ENCODE measurements around the gene ZGRF1.
"Not testable (repeated sequence)": the region's sequence is repeated elsewhere in the genome, so short reads cannot be mapped to it uniquely, and the experiment has no call there.

ZGRF1 gene

DNA sequence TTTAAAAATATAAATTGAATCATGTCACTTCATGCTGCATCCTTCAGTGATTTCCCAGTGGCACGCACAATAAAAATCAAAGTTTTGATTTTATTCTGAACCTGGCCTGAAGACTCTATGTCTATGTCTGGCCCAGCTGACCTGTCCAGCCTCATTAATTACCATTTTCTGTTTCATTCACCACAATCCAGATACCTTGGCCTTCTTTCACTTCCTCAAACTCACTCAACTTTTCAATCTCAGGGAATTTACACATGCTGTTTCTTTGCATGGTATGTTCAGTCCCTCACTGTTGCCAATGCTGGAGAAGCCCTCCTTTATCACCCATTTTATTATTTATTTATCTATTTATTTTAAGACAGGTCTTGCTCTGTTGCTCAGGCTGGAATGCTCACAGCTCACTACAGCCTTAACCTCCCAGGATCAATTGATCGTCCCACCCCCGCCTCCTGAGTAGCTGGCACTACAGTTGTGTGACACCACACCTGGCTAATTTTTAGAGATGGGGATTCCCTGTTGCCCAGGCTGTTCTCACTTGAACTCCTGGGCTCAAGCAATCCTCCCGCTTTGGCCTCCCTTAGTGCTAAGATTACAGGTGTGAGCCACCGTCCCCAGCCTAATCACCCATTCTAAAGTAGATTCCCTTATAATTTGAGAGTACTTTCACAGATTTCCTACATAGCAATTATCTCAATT is 43.1 kb downstream of the ZGRF1 start:
- H3K27ac Mint-ChIP-seq, result no peak overlapping the region
- no peaks in the 10 kb centered on the region for H3K9me3 Mint-ChIP-seq
- peaks cover 23% of the 10 kb centered on the region for H3K36me3 Mint-ChIP-seq (ENCODE audit: low read depth)
- no peak overlapping the region for H3K4me3 Mint-ChIP-seq
- no peak for DNase-seq (ENCODE audit: low spot score)
- no peaks in the 10 kb centered on the region for H3K27me3 Mint-ChIP-seq (ENCODE audit: low read depth)
- peaks cover 4% of the 10 kb centered on the region for H3K4me1 Mint-ChIP-seq (ENCODE audit: low read depth)

DNA sequence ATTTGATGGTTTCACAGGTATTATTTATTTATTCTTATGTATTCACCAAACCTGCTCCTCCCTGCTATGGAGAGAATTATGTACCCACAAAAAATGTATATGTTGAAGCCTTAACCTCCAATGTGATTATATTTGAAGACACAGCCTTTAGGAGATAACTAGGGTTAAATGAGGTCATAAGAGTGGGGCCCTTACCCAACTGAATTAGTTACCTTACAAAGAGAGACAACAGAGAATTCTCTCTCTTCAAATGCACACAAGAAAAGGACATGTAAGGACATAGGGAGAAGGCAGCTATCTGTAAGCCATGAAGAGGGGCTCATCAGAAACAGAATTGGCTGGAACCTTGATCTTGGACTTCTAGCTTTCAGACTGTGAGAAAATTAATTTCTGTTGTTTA is 44.0 kb downstream of the ZGRF1 start:
- no peak for DNase-seq (ENCODE audit: low spot score)
- Mint-ChIP-seq H3K9me3 (no peaks in the 10 kb centered on the region), H3K36me3 (ENCODE audit: low read depth) (peaks cover 22% of the 10 kb centered on the region), H3K27ac (no peak overlapping the region), H3K27me3 (ENCODE audit: low read depth) (no peaks in the 10 kb centered on the region), H3K4me3 (no peak overlapping the region), H3K4me1 (ENCODE audit: low read depth) (peaks cover 4% of the 10 kb centered on the region)

DNA sequence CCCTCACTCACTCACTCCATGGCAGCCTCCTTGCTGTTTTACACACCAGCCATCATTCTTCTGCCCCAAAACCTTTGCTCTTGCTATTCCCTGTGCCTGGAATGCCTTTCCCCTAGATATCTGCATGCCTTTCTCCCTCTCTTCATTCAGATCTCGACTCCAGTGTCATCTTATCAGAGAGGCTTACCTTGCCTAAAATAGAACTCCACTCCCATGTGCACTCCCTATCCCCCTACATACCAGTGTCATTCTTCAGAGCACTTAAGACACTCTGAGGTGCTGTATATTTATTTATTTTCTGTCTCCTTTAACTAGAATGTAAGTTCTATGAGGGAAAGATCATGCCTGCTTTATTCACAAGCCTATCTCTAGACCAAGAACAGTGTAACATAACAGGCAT is 45.1 kb downstream of the ZGRF1 start:
- Mint-ChIP-seq H3K4me3 (no peak overlapping the region), H3K36me3 (ENCODE audit: low read depth) (peaks cover 25% of the 10 kb centered on the region), H3K27me3 (ENCODE audit: low read depth) (no peaks in the 10 kb centered on the region), H3K4me1 (ENCODE audit: low read depth) (peaks cover 4% of the 10 kb centered on the region), H3K9me3 (no peaks in the 10 kb centered on the region), H3K27ac (no peak overlapping the region)
- DNase-seq (ENCODE audit: low spot score), result no peak

DNA sequence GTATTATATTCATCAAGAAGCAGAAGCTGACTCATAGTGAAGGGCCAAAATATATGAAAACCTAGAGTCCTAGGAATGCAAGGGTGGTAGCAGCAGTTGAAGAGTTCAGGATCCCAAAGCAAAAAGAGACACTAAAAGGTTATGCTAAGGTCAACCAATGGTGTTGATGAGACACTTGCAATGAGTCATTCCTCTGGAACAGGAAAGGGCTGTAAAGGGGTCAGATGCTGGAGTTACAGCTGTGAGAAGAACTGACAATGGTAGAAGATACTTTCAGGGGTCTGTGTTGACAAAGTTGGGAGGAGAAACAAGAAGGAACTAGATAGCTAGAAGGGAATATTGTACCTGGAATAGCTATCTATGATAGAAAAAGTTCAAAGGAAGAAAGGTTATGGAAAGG is 47.5 kb downstream of the ZGRF1 start:
- peaks cover 4% of the 10 kb centered on the region for H3K4me1 Mint-ChIP-seq (ENCODE audit: low read depth)
- peaks cover 25% of the 10 kb centered on the region for H3K36me3 Mint-ChIP-seq (ENCODE audit: low read depth)
- no peak overlapping the region for H3K27ac Mint-ChIP-seq
- H3K27me3 Mint-ChIP-seq (ENCODE audit: low read depth), result no peaks in the 10 kb centered on the region
- H3K9me3 Mint-ChIP-seq, result no peaks in the 10 kb centered on the region
- no peak overlapping the region for H3K4me3 Mint-ChIP-seq
- no peak for DNase-seq (ENCODE audit: low spot score)

DNA sequence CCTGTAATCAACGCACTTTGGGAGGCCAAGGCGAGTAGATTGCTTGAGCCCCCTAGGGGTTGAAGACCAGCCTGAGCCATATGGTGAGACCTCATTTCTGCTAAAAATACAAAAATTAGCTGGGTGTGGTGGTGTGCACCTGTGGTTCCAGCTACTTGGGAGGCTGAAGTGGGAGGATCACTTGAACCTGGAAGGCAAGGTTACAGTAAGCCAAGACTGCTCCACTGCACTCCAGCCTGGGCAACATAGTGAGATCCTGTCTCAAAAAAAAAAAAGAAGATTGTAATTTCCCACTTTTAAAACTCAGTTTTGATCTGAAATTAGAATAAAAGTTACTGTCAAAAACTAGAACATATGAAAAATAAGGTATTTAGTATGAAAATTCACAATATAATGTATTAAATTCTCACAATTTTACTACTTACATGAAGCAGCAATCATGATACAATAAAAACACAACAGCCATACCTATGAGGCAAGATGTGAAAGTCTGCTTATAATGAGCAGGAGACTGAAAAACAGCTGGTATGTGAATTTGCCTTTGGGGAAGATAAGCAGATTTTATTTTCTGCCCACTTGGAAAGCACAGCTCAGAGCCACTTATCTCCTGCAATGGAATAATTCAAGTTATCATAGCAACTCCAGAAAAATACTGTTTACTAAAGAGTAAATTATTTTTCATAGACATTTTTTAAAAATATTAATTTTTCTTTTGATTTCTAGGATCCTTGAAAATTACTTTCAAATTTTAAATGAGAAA is 50.6 kb downstream of the ZGRF1 start:
- Mint-ChIP-seq H3K27me3 (ENCODE audit: low read depth) (no peaks in the 10 kb centered on the region), H3K4me3 (no peak overlapping the region), H3K36me3 (ENCODE audit: low read depth) (peaks cover 28% of the 10 kb centered on the region), H3K9me3 (no peaks in the 10 kb centered on the region), H3K4me1 (ENCODE audit: low read depth) (peaks cover 4% of the 10 kb centered on the region), H3K27ac (no peak overlapping the region)
- DNase-seq (ENCODE audit: low spot score), result no peak

DNA sequence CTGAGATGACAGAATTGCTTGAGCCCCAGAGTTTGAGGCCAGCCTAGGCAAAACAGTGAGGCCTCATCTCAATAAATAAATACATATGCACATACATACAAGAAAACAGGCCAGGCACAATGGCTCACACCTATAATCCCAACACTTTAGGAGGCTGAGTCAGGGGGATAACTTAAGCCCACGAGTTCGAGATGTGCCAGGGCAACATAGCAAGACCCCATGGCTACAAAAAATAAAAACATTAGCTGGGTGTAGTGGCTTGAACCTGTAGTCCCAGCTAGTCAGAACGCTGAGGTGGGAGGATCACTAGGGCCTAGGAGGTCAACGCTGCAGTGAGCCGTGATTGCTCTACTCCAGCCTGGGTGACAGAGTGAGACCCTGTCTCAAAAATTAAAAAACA is 69.2 kb downstream of the ZGRF1 start:
- Mint-ChIP-seq H3K9me3 (no peaks in the 10 kb centered on the region), H3K27ac (no peak overlapping the region), H3K36me3 (ENCODE audit: low read depth) (peaks cover 23% of the 10 kb centered on the region), H3K4me3 (no peak overlapping the region), H3K4me1 (ENCODE audit: low read depth) (no peaks in the 10 kb centered on the region), H3K27me3 (ENCODE audit: low read depth) (no peaks in the 10 kb centered on the region)
- no peak for DNase-seq (ENCODE audit: low spot score)

DNA sequence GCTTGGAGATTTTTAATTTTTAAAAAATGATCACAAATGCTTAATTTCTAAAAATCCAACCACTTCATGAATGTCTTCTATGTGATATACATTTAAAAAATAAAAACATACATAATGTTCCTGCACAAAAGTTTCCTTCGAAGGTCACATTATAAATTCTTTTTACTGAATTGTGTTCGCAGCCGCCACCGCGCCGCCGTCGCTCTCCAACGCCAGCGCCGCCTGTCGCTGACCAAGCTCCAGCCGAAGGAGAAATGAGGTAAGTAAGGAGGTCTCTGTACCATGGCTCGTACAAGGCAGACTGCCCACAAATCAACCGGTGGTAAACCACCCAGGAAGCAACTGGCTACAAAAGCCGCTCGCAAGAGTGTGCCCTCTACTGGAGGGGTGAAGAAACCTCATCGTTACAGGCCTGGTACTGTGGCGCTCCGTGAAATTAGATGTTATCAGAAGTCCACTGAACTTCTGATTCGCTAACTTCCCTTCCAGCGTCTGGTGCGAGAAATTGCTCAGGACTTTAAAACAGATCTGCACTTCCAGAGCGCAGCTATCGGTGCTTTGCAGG is 71.9 kb downstream of the ZGRF1 start:
- Mint-ChIP-seq H3K4me1 (ENCODE audit: low read depth) (peaks cover 7% of the 10 kb centered on the region), H3K27ac (no peak overlapping the region), H3K4me3 (no peak overlapping the region)

DNA sequence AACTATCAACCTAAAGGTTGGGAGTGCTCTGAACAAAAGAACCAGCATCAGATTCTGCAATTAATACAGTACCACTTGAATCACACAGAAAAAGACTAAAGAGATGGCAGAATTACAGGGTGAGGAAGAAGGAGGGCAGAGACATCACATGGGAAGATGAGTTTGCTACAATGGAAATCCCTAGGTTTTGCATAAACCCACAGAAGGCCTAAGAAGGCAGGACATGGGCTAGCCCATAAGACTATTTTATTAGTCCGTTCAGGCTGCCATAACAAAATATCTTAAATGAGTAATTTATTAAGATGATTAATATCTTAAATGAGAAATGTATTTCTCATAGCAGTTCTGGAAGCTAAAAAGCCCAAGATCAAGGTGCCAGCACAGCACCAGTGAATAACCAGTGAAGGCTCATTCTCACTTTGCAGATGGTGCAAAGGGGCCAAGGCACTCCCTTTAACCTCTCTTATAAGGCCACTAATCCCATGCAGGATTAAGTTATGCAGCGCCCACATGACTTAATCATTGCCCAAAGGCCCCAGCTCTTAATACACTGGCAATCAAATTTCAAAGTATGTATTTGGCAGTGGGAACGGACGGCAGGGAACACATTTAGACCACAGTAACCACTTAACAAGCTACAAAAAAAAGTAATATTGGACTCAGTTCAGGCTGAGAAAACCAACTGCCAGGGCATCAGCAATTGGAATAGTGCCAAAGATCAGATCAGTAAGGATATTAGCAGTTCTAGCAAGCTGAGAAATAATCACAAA is 73.1 kb downstream of the ZGRF1 start:
- DNase-seq (ENCODE audit: low spot score), result no peak
- peaks cover 35% of the 10 kb centered on the region for H3K36me3 Mint-ChIP-seq (ENCODE audit: low read depth)
- H3K4me1 Mint-ChIP-seq (ENCODE audit: low read depth), result peaks cover 7% of the 10 kb centered on the region
- H3K9me3 Mint-ChIP-seq, result no peaks in the 10 kb centered on the region
- no peak overlapping the region for H3K4me3 Mint-ChIP-seq
- no peak overlapping the region for H3K27ac Mint-ChIP-seq
- no peaks in the 10 kb centered on the region for H3K27me3 Mint-ChIP-seq (ENCODE audit: low read depth)

More for the DNA sequence above, 71.9 kb downstream of the ZGRF1 start:
- peaks cover 30% of the 10 kb centered on the region for H3K36me3 Mint-ChIP-seq (ENCODE audit: low read depth)
- DNase-seq (ENCODE audit: low spot score), result no peak
- H3K9me3 Mint-ChIP-seq, result no peaks in the 10 kb centered on the region
- H3K27me3 Mint-ChIP-seq (ENCODE audit: low read depth), result no peaks in the 10 kb centered on the region

DNA sequence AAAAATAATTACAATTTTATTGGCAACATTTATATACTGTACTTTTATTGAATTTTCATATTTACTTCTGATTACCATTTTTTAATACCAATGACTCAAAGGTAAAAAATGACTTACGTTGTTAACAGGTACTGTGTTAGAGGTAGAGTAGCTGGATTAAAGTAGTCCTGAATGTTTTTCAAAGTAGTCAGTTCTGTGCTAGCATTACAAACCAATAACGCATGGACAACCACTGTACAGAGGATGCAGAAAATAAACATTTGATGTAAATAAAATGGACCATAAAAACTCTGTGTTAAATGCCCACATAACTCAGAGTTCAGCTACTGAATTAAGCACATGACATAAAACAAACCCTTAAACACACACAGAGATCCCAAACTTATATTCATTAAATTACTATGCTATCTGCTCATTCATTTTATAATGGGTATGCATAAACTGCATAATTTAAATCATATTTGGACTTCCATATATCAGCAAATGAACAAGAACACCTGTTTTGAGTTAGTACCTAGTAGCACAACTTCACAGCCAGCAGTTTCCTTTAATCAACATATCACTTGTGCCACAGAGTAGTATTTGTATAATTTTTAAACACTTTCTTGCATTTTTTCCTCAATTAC is 74.3 kb downstream of the ZGRF1 start:
- Mint-ChIP-seq H3K4me1 (ENCODE audit: low read depth) (peaks cover 7% of the 10 kb centered on the region), H3K36me3 (ENCODE audit: low read depth) (peaks cover 31% of the 10 kb centered on the region), H3K9me3 (no peaks in the 10 kb centered on the region), H3K4me3 (no peak overlapping the region), H3K27ac (no peak overlapping the region), H3K27me3 (ENCODE audit: low read depth) (no peaks in the 10 kb centered on the region)
- DNase-seq (ENCODE audit: low spot score), result no peak

DNA sequence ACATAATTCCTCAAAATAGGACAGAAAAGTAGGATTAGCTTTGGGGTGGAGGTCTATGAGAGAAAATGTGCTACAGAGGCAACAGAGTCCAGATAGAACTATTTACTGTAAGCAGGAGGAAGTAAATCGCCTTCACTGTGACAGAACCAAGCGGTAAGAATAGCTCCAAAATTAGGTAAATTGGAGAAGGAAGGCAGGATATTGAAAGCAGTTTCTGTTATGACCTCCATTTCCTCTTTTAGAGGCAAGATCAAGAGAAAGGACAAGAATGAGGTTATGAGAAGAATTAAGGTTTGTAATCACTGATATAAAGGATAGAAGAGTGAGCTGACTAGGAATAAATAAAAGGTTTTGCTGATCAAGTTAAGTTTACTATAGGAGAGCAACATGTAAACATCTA is 76.6 kb downstream of the ZGRF1 start:
- DNase-seq (ENCODE audit: low spot score), result no peak
- H3K4me1 Mint-ChIP-seq (ENCODE audit: low read depth), result peaks cover 7% of the 10 kb centered on the region
- no peak overlapping the region for H3K4me3 Mint-ChIP-seq
- H3K27ac Mint-ChIP-seq, result no peak overlapping the region
- no peaks in the 10 kb centered on the region for H3K9me3 Mint-ChIP-seq
- peaks cover 21% of the 10 kb centered on the region for H3K36me3 Mint-ChIP-seq (ENCODE audit: low read depth)
- no peaks in the 10 kb centered on the region for H3K27me3 Mint-ChIP-seq (ENCODE audit: low read depth)

DNA sequence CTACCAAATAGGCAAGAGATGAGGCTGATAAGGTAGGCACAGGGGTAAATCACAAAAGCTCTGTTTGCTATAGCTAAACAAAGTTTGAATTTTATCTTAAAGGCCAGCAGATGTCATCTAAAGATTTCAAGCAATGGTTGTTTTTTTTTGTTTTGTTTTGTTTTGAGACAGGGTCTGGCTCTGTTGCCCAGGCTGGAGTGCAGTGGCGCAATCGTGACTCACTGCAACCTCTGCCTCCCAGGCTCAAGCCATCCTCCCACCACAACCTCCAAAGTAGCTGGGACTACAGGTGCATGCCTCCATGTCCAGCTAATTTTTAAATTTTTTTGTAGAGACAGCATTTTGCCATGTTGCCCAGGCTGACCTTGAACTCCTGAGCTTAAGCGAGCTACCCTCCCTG is 77.7 kb downstream of the ZGRF1 start:
- Mint-ChIP-seq H3K36me3 (ENCODE audit: low read depth) (peaks cover 29% of the 10 kb centered on the region), H3K4me1 (ENCODE audit: low read depth) (peaks cover 7% of the 10 kb centered on the region), H3K9me3 (no peaks in the 10 kb centered on the region), H3K27me3 (ENCODE audit: low read depth) (no peaks in the 10 kb centered on the region), H3K4me3 (no peak overlapping the region), H3K27ac (no peak overlapping the region)
- no peak for DNase-seq (ENCODE audit: low spot score)

DNA sequence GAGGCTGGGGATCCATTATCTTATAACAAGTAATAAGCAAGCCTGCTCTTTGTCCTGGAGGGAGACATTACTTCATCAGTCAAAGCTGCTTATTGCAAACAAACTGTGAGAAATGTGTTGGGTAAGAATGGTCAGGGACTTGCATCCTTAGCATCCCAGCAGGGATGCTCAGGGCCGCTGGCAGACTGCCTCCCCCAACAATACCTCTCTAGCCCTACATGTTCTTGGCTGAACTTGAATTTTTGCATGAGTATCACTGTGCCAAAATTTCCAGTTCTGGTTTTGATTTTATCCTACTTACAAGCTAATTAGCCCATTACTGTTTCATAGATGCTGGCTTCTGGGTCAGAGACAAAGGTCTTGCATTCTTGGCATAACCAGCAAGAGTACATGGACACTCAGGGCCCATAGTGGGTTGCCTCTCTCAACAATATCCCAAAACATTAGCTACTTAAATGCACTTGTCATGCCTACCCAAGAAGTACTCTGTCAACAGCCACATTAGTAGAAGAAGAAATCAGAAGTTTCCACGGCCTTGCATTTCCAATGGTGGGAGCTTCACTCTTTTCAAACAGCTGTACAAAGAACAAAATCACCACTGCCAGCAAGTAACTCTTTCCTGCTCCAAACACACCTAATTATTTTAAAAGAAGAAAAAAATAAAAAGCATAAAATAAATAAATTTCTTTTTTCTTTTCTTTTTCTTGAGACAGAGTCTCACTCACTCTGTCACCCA is 78.9 kb downstream of the ZGRF1 start:
- H3K4me3 Mint-ChIP-seq, result no peak overlapping the region
- no peaks in the 10 kb centered on the region for H3K27me3 Mint-ChIP-seq (ENCODE audit: low read depth)
- no peak overlapping the region for H3K27ac Mint-ChIP-seq
- H3K36me3 Mint-ChIP-seq (ENCODE audit: low read depth), result peaks cover 30% of the 10 kb centered on the region
- no peak for DNase-seq (ENCODE audit: low spot score)
- peaks cover 7% of the 10 kb centered on the region for H3K4me1 Mint-ChIP-seq (ENCODE audit: low read depth)
- no peaks in the 10 kb centered on the region for H3K9me3 Mint-ChIP-seq

DNA sequence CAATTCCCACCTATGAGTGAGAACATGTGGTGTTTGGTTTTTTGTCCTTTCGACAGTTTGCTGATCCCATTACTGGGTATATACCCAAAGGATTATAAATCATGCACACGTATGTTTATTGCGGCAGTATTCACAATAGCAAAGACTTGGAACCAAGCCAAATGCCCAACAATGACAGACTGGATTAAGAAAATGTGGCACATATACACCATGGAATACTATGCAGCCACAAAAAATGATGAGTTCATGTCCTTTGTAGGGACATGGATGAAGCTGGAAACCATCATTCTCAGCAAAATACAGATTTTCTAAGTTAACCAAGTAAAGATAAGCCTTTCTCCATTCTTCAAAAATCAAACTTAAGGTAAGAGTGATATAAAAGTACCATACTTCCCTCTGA is 82.4 kb downstream of the ZGRF1 start:
- not testable (repeated sequence) for H3K27ac Mint-ChIP-seq; DNase-seq (ENCODE audit: low spot score); H3K4me1 Mint-ChIP-seq (ENCODE audit: low read depth); H3K4me3 Mint-ChIP-seq; H3K27me3 Mint-ChIP-seq (ENCODE audit: low read depth); H3K9me3 Mint-ChIP-seq
- H3K36me3 Mint-ChIP-seq (ENCODE audit: low read depth), result peaks cover 15% of the 10 kb centered on the region
